GM12864 (cell line): ENCODE data around the gene PXMP2.

Experiments
- DNase-seq: peaks from one replicate; pipeline ENCODE4 v3.0.0-alpha.2; 2011; ENCODE audit warnings: low read depth
- H3K4me3 ChIP-seq: 2 replicates; pipeline ENCODE4 v1.5.1; 2011; ENCODE audit warnings: mild to moderate bottlenecking, low read depth, low read length, control low read depth
- CTCF ChIP-seq: IDR thresholded peaks from 2 replicates; pipeline ENCODE4 v1.5.1; 2011; ENCODE audit warnings: low read depth, mild to moderate bottlenecking, moderate library complexity, low read length, control low read depth, inconsistent platforms; ENCODE audit errors: missing control alignments

The PXMP2 gene

GRCh38 chr12:132653567-132654290 is 33.7 kb upstream of the PXMP2 start:
- no peak for DNase-seq
- no peak overlapping the region for H3K4me3 ChIP-seq
- no peak for TF ChIP-seq CTCF

GRCh38 chr12:132657004-132657727 is 30.2 kb upstream of the PXMP2 start:
- no peak for TF ChIP-seq CTCF
- H3K4me3 ChIP-seq, result no peak overlapping the region
- no peak for DNase-seq

- no peak for DNase-seq
- no peak for TF ChIP-seq CTCF
- H3K4me3 ChIP-seq, result no peak overlapping the region
Measured at GRCh38 chr12:132658149-132658894, 29.1 kb upstream of the PXMP2 start.

GRCh38 chr12:132659146-132659545 is 28.2 kb upstream of the PXMP2 start:
- TF ChIP-seq CTCF, result no peak
- no peak overlapping the region for H3K4me3 ChIP-seq
- DNase-seq, result no peak

- no peak overlapping the region for H3K4me3 ChIP-seq
- DNase-seq, result no peak
- no peak for TF ChIP-seq CTCF
Measured at GRCh38 chr12:132660052-132660451, 27.3 kb upstream of the PXMP2 start.

GRCh38 chr12:132660996-132661395 is 26.4 kb upstream of the PXMP2 start:
- TF ChIP-seq CTCF, result no peak

More at GRCh38 chr12:132660996-132661395, 26.4 kb upstream of the PXMP2 start:
- no peak overlapping the region for H3K4me3 ChIP-seq
- DNase-seq, result no peak
